HG03045 (cell line): Measurements from ENCODE around the gene PMM2.
"Not testable (repeated sequence)": the region's sequence is repeated elsewhere in the genome, so short reads cannot be mapped to it uniquely, and the experiment has no call there.

Experiments used
- ATAC-seq: cut with Tn5 transposase; IDR thresholded peaks from one replicate; pipeline ENCODE4 v1.9.1; 2021; ENCODE audit warnings: mild to moderate bottlenecking, moderate library complexity; ENCODE audit not compliant: unreplicated experiment

PMM2 gene

GRCh38 chr16:8816967-8817655 lies 19.5 kb downstream of the PMM2 start:
- ATAC-seq = no peak

GRCh38 chr16:8818504-8819270 lies 21.0 kb downstream of the PMM2 start:
- ATAC-seq = no peak

GRCh38 chr16:8819411-8820034 lies 21.9 kb downstream of the PMM2 start:
- ATAC-seq = no peak

- ATAC-seq = no peak
Observed at GRCh38 chr16:8822403-8822802, 24.8 kb downstream of the PMM2 start.

GRCh38 chr16:8826278-8826879 lies 28.7 kb downstream of the PMM2 start:
- no peak for ATAC-seq

- ATAC-seq = no peak
Observed at GRCh38 chr16:8828541-8829165, 31.0 kb downstream of the PMM2 start.

GRCh38 chr16:8831450-8831849 lies 33.8 kb downstream of the PMM2 start:
- no peak for ATAC-seq

GRCh38 chr16:8831871-8832716 lies 34.5 kb downstream of the PMM2 start:
- ATAC-seq = no peak

- ATAC-seq = no peak
Observed at GRCh38 chr16:8832717-8833105, 35.1 kb downstream of the PMM2 start.

- not testable (repeated sequence) for ATAC-seq
Observed at GRCh38 chr16:8836797-8837196, 39.2 kb downstream of the PMM2 start.

- ATAC-seq = not testable (repeated sequence)
Observed at GRCh38 chr16:8837594-8837993, 40.0 kb downstream of the PMM2 start.

- not testable (repeated sequence) for ATAC-seq
Observed at GRCh38 chr16:8842016-8842415, 44.4 kb downstream of the PMM2 start.

- ATAC-seq = not testable (repeated sequence)
Observed at GRCh38 chr16:8843296-8843695, 45.7 kb downstream of the PMM2 start.

- ATAC-seq = no peak
Observed at GRCh38 chr16:8845699-8846298, 48.2 kb downstream of the PMM2 start.

GRCh38 chr16:8846401-8846932 lies 48.8 kb downstream of the PMM2 start:
- ATAC-seq = no peak

GRCh38 chr16:8847145-8847544 lies 49.5 kb downstream of the PMM2 start:
- ATAC-seq = no peak

GRCh38 chr16:8847623-8848022 lies 50.0 kb downstream of the PMM2 start:
- ATAC-seq = no peak

GRCh38 chr16:8848231-8848938 lies 50.7 kb downstream of the PMM2 start:
- no peak for ATAC-seq

GRCh38 chr16:8848939-8849391 lies 51.3 kb downstream of the PMM2 start:
- no peak for ATAC-seq
